Non-pigmented ciliary epithelial cell (primary cell): ENCODE data around the gene MPL.
"Not testable (repeated sequence)": the region's sequence is repeated elsewhere in the genome, so short reads cannot be mapped to it uniquely, and the experiment has no call there.

Source experiments
- DNase-seq: peaks from one replicate; pipeline ENCODE4 v3.0.0-alpha.2; 2010; ENCODE audit warnings: low read depth

Gene MPL

GRCh38 chr1:43379476-43379875, 41.9 kb downstream of the MPL start:
- DNase-seq: no peak

- no peak for DNase-seq
Measured at GRCh38 chr1:43381612-43382011, 44.0 kb downstream of the MPL start.

DNA sequence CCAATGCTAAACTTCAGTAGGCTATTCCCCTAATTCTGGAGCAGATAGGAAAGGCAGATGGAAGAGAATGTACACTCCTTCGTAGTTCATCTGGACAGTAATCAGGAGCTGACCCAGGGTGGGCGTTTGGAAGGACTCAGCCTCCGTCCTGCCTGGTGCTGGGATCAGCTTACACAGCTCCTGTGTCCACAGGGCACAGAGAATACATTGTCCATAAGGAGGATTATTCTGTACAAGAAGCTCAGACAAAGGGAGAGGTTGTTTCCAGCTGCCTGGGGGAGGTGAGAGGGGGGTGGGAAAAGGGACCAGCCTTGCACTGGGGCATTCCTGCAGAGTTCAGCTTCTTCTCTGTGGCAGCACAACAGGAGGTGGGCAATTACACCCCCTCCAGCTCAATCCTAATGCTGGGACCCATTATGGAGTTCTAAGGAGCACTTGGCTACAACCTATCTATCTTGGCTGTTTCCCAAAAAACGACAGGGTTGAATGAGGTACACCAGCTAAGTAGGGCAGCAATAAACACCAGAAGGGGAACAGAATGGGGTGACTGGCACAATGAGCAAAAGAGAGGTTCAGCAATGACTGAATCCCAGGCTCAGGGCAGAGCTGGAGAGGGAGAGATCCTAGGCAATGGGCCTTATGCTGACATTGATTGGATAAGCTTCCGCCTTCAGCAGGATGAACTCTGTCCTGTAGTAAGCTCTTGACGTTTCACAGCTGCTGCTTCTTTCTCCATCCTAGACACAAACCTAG, 44.6 kb downstream of the MPL start:
- DNase-seq: no peak

DNA sequence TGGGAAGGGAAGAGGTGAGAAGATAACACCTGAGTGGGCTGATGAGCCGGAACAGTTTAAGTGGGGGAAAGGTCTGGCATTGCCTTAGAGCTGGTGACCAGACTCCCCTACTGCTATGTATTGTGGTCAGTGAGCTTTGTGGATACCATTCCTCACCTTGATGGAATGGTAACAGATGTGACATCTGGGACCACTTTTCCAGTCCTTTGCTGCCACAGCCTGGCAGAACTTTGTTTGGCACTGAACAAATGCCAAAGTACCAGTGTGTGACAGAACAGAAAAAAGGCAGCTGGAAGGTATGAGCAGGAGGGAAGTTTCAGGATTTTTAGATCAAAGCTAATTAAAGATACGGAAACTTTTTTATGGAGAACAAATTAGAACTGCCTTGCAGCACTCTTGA, 45.8 kb downstream of the MPL start:
- DNase-seq: no peak

DNA sequence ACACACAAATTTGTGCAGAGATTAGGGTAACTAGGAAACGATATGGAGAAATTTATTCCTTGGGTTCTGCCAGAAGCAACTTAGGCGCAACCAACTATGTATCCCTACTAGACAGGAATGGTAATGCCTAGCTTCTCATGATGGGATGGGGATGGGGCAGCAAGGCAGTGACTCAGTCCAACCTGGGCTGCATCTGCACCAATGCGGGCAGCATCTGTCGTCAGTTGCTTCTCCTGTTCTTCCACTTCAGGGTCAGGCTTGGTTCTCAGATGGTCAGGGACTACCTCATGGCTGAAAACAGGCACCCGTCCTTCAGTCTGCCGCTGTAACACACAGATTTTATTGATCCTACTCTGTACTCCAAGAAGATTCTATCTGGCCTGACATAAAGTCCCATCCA, 49.1 kb downstream of the MPL start:
- no peak for DNase-seq

DNA sequence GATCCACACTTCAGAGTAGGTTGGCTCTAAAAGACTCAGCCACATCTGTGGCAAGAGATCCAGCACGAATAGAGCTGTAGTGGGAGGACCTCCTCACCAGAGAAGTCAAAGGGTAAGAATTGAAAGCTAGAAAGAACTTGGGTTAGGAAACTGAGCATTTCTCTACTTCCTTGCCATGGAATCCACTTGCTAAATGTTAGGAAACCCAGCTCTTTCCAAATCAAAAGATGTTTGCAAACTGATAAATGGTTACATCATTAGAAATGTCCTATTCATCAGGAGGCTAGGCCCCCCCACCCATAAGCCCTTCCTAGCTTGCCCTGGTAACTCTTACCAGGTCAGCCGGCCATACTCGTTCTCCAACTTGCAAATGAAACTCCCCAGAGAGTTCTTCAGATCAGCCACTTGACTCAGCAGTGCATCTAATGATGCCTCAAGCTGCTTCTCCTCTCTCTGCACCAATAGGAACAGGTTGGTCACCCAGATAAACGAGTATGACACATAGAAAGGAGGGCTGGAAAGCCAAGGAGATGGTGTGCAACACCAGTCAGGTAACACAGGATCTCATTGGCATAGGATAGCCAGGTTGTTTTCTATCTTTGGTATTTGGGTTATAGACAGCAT, 50.5 kb downstream of the MPL start:
- DNase-seq: no peak

GRCh38 chr1:43388613-43389012, 51.0 kb downstream of the MPL start:
- no peak for DNase-seq

- peak; percentile 55 for DNase-seq
Measured at GRCh38 chr1:43389326-43390313, 52.0 kb downstream of the MPL start, which contains the start of the genes MED8 and SZT2. Gene MED8, minus strand, starts transcription at chr1:43389800. Its CDS starts 36 bp downstream, at chr1:43389764. Gene SZT2, plus strand, starts transcription at chr1:43389899. Its CDS starts 70 bp downstream, at chr1:43389969.

DNA sequence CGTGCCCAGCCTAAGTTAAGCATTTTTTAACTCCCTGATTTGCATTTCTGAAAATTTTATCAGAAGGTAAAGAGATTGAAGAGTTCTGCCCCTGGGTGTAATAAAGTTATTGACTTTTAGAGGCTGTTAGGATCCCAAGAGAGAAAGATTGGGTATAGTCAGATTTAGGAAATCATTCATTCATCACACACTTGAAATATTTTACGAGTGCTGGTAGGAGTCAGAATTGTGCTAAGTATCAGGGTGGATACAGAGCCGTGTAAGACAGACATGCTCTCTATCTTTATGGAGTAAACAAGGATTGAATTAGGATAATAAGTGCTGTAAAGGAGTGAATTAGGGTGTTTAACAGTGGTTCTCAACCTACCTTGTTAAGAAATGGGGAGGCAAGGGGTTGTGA, 55.1 kb downstream of the MPL start:
- DNase-seq: no peak

DNA sequence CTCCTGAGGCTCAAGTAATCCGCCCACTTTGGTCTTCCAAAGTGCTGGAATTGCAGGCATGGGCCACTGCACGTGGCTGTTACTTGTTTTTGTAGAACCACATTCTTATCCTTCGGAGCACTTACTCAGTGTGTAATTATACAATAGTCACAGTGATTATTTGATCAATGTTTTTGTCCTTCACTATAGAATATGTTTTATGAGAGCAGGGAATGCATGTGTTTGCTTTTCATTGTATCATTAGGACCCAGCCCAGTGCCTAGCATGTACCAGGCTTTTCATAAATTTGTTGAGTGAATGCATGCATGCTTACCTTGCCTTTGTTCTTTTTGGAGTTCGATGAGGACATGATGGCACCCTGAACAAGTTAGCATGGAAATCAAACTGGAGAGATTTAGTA, 57.9 kb downstream of the MPL start:
- no peak for DNase-seq

DNA sequence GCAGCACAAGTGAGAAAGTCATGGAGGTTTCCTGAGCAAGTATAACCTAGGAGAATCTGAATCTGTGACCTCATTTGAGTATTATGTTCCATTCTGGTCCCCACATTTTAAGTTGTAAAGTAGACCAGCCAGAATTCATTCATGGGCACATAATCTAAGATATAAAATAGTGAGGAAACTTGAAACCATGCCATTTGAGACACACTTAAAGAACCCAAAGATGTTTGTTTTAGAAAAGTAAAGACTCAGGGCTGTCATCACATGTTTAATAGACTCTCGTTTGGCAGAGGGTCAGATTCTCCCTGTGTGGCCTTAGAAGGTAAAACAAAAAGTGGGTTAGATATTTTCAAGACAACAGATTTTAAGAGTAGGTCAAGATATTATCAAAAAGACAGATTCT, 58.4 kb downstream of the MPL start:
- DNase-seq: no peak

- DNase-seq: no peak
Measured at GRCh38 chr1:43398227-43398626, 60.6 kb downstream of the MPL start.

- DNase-seq: not testable (repeated sequence)
Measured at GRCh38 chr1:43400441-43400840, 62.8 kb downstream of the MPL start.

DNA sequence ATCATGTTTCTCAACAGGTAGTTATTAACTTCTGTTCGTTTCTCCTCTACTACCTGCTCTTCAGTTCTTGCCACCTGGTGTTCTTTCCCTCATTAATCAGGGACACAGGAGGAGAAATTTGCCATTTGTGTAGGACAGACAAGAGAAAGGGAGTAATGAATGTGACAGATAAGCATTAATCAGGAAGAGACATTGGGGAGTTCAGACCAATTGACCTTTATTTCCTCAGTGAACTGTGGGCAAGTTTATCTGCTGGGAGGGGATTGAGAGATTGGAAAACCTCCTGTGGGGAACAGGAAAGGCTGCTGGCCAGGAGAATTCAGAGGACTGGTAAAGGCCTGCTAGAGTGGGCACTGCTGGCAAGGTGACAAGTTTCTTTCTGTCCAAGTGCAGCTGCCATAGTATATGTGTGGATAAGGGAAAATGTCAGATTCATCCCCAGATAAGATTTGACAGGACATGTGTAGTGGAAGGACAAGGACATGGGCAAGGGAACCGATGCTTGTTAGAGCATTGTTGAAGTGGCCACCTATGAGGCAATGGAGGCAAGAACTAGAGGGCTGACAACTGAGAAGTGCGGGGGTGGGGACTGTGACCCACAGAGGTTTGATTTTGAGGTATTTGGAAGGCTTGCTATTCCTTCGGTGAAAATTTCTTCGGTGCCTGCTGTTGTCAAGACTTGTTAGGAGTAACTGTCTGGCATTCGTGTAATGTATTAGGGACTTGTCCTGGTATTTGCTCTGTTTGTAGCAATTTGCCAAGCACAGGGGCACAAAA, 64.7 kb downstream of the MPL start:
- DNase-seq: no peak
